CMK (cell line): ENCODE data around the gene RTBDN.
"Not testable (repeated sequence)": the region's sequence is repeated elsewhere in the genome, so short reads cannot be mapped to it uniquely, and the experiment has no call there.

Experiments
- DNase-seq: peaks from one replicate; pipeline ENCODE4 v3.0.0-alpha.2; 2010; ENCODE audit warnings: low read depth

RTBDN gene

GRCh38 chr19:12856653-12857052, 22.3 kb upstream of the RTBDN start:
- no peak for DNase-seq

GRCh38 chr19:12847159-12848139, 13.1 kb upstream of the RTBDN start:
- peak; percentile 49 for DNase-seq

GRCh38 chr19:12846613-12847012, 12.2 kb upstream of the RTBDN start:
- DNase-seq: not testable (repeated sequence)

GRCh38 chr19:12843999-12844732, 9.8 kb upstream of the RTBDN start:
- DNase-seq: no peak

GRCh38 chr19:12843328-12843727, 8.9 kb upstream of the RTBDN start:
- DNase-seq: no peak

GRCh38 chr19:12842511-12842910, 8.1 kb upstream of the RTBDN start:
- DNase-seq: no peak

- DNase-seq: no peak
Observed at GRCh38 chr19:12841094-12841493, 6.7 kb upstream of the RTBDN start.

GRCh38 chr19:12840091-12841079, 6.0 kb upstream of the RTBDN start:
- no peak for DNase-seq

GRCh38 chr19:12838886-12839756, 4.7 kb upstream of the RTBDN start:
- no peak for DNase-seq

GRCh38 chr19:12838182-12838885, 4.0 kb upstream of the RTBDN start, which contains the start of gene MAST1:
Gene MAST1, plus strand, starts transcription at chr19:12838515. Its CDS starts 58 bp downstream, at chr19:12838573.
- DNase-seq: no peak

GRCh38 chr19:12837225-12837624, 2.8 kb upstream of the RTBDN start:
- no peak for DNase-seq

- DNase-seq: no peak
Observed at GRCh38 chr19:12836529-12836863, 2.1 kb upstream of the RTBDN start.

- DNase-seq: no peak
Observed at GRCh38 chr19:12834976-12835757, 788 bp upstream of the RTBDN start.

GRCh38 chr19:12833738-12834565, 427 bp downstream of the RTBDN start:
- no peak for DNase-seq

- no peak for DNase-seq
Observed at GRCh38 chr19:12833418-12833737, 1.0 kb downstream of the RTBDN start.

GRCh38 chr19:12828494-12828893, 5.9 kb downstream of the RTBDN start:
- no peak for DNase-seq

GRCh38 chr19:12825254-12826131, 8.9 kb downstream of the RTBDN start:
- no peak for DNase-seq

GRCh38 chr19:12821761-12822160, 12.6 kb downstream of the RTBDN start:
- no peak for DNase-seq
